Measurements from ENCODE around the gene FBLL1.
"Not testable (repeated sequence)": the region's sequence is repeated elsewhere in the genome, so short reads cannot be mapped to it uniquely, and the experiment has no call there.

The FBLL1 gene

GRCh38 chr5:168528521-168529373, at the start of gene FBLL1:
Gene FBLL1 (plus strand): TSS chr5:168529305. CDS start chr5:168529505, 200 bp downstream.
- no peak for DNase-seq

GRCh38 chr5:168480601-168481000, 48.5 kb upstream of the FBLL1 start:
- no peak for DNase-seq

GRCh38 chr5:168481330-168481788, 47.7 kb upstream of the FBLL1 start:
- DNase-seq, result no peak

- no peak for DNase-seq
Measured at GRCh38 chr5:168482361-168482760, 46.7 kb upstream of the FBLL1 start.

- DNase-seq, result peak; percentile 58
Measured at GRCh38 chr5:168486136-168486879, 42.8 kb upstream of the FBLL1 start, which contains the start of gene RARS1. Gene RARS1 (plus strand): TSS chr5:168486471. CDS start chr5:168486499, 28 bp downstream.

GRCh38 chr5:168489059-168489458, 40.0 kb upstream of the FBLL1 start:
- DNase-seq, result no peak

GRCh38 chr5:168494057-168494555, 35.0 kb upstream of the FBLL1 start:
- DNase-seq, result no peak

- no peak for DNase-seq
Measured at GRCh38 chr5:168502563-168503237, 26.4 kb upstream of the FBLL1 start.

GRCh38 chr5:168513861-168514428, 15.2 kb upstream of the FBLL1 start:
- DNase-seq, result no peak

- no peak for DNase-seq
Measured at GRCh38 chr5:168525856-168526255, 3.2 kb upstream of the FBLL1 start.

GRCh38 chr5:168527756-168528295, 1.3 kb upstream of the FBLL1 start:
- no peak for DNase-seq

- DNase-seq, result no peak
Measured at GRCh38 chr5:168529374-168530234, 499 bp downstream of the FBLL1 start.

GRCh38 chr5:168530621-168531150, 1.6 kb downstream of the FBLL1 start:
- no peak for DNase-seq

GRCh38 chr5:168531191-168531590, 2.1 kb downstream of the FBLL1 start:
- no peak for DNase-seq

GRCh38 chr5:168531987-168532864, 3.1 kb downstream of the FBLL1 start:
- DNase-seq, result no peak

- DNase-seq, result not testable (repeated sequence)
Measured at GRCh38 chr5:168534351-168534750, 5.2 kb downstream of the FBLL1 start.

- no peak for DNase-seq
Measured at GRCh38 chr5:168537176-168537575, 8.1 kb downstream of the FBLL1 start.

- no peak for DNase-seq
Measured at GRCh38 chr5:168549554-168549953, 20.4 kb downstream of the FBLL1 start.

GRCh38 chr5:168550656-168551055, 21.6 kb downstream of the FBLL1 start:
- DNase-seq, result no peak

GRCh38 chr5:168552146-168552545, 23.0 kb downstream of the FBLL1 start:
- DNase-seq, result no peak
